HG02938 (cell line): ENCODE results near the gene APOD.
"Not testable (repeated sequence)": the region's sequence is repeated elsewhere in the genome, so short reads cannot be mapped to it uniquely, and the experiment has no call there.

Experiments
- ATAC-seq: cut with Tn5 transposase; IDR thresholded peaks from one replicate; pipeline ENCODE4 v1.9.1; 2021; ENCODE audit warnings: mild to moderate bottlenecking, moderate library complexity; ENCODE audit not compliant: unreplicated experiment

Gene APOD

DNA sequence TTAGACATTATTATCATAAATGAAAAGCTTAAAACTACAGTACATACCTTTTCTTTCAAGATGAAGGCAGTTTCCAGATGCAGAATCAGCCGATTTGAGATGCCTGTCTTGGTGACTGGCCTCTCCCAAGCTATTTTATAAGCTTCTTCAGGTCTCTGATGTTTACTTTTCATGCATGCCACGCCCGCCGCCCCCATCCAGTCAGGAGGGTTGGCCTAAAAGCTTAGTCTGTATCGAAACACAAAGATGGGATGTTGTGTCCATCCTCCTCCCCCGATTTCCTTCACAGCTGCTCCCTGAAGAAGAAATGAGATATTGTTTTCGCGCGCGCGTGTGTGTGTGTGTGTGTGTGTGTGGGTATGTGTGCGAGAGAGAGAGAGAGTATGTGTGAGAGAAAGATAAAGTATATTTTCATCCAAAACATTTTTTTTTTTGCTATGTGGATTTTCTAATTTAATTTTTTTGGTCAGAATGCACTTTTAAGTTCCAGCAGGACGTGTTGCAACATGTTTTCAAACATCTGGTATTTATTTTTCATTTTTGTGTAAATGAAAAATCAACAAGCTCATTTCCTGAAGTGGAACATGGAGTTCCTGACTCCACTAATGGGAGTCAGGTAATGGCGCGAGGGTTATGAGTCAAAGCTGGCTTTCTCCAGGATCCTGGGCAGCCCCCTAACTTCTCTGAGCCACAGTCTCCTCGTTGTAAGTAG is at the start of gene APOD:
TSS of gene APOD (minus strand) at position 110 of the 712 bp plus-strand sequence. CDS start 4,479 bp downstream, outside the sequence.
- no peak for ATAC-seq

DNA sequence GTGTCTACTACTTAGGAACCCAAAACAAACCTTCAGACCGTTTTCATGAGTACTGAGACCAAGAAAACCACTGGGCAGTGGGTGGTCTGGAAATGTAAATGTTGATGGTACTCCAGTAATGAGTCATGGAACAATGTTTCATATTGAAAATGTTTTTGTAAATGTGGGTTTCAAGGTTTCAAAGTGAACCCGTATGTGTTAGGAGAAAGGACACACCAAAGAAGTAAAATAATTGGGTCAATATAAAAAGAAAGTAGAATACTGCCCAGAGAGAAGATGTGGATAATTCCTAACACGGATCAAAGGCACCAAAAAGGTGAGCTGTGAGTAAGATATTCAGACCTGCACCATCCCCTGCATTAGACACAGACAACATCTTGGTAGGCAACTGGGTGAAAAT is 49.6 kb upstream of the APOD start:
- ATAC-seq, result not testable (repeated sequence)

DNA sequence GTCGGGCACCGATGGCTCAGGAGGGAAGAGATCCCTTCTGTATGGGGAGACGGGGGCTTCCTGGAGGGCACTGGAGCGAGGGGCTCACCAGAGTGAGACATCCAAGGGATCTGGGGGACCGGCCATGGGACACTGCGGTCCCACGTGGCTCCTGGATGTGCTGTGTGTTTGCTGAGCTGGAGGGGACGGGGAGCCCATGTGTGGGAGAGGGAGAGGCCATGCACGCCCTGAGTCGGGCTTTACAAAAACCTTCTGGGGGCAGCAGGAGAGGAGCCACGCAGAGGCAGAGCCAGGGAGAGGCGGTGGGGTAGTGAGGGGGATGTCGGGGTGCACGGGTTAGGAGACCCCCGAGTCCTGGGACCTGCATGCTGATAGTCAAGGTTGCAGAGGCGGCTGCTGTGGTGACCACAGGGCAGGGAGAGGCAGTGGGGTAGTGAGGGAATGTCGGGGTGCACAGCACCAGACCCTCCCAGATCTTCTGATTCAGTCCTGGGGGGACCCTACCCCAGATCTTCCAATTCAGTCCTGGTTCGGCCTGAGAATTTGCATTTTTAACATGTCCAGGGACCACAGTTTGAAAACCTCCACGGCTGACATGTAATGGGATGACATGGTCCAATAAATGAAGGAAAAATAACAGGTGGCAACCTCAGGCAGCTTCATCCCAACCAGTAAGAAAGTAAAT is 48.9 kb upstream of the APOD start:
- ATAC-seq, result not testable (repeated sequence)

DNA sequence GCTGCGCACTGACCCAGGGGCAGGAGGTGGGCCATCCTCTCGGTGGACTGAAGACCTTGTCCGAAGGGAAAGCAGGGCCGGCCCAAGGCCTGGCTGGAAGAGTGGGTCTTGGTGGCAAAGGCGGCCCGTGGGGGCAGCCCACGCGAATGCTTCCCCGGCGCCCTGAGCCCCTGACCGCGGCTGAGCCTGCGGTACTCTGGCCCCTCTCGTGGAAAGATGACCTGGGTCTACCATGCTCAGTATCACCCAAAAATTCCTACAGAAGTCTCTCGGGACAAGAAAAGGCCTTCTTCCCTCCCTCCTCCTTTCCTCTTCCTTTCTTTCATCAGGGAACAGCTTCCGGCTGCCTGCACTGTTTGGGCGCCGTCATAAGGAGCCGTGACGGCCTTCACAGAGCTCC is 48.3 kb upstream of the APOD start:
- not testable (repeated sequence) for ATAC-seq

DNA sequence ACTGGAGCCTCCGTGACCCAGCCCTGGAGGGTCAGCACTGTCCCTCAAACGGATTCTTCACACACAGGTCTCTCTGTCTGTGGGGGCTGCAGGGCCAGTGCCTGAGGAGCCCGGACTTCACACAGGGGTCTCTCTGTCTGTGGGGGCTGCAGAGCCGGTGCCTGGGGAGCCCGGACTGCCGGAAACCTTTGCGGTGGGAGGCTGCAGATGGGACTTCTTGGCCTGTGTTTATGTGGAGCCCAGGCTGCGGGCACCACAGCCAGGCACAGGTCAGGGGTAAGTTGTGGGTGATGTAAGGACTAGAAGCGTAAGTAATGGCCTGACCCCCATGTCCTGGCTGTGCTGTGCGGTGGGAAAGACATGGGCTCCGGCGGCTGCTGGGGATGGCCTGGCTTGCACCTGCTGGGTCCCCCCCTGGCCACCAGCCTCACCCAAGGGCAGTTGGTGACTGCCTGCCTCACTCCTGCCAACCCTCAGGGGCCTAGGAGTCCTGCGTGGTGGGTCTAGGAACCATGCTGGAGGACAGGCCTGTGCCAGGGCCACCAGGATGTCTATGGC is 47.3 kb upstream of the APOD start:
- not testable (repeated sequence) for ATAC-seq

DNA sequence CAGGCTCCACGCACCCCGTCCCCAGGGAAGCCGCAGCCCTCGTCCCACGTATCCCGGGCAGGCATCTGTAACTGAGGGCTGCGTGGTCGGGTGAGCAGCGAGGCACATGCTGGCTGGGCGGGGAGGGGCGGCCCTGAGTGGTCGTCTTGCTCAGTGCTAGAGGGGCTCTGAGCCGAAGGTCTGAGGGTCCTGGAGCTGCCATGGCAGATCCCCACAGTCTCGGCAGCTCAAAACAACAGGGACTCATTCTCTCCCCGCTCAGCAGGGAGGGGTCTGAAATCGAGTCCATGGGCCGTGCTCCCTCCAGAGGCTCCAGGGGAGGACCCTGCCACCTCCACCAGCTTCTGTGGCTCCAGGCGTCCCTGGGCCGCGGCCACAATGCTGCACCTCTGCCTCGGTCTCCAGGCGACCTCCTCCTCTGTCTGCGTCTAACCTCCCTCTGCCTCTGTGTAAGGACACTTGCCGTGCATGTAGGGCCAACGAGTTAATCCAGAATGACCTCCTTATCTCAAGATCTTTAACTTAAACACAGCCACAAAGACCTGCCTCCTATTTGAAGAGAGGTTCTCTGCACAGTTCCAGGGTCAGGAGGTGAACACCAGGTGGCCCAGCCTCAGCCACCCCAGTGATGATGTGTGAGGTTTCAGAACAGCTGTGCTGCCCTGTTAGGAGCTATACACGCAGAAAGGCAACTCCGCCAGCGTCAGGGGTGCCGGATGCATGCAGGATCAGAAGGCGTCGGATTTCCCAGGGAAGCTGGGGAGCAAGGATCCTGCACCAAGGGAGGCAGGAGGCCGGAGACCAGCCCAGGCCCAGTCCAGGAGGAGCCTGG is 46.6 kb upstream of the APOD start:
- not testable (repeated sequence) for ATAC-seq

DNA sequence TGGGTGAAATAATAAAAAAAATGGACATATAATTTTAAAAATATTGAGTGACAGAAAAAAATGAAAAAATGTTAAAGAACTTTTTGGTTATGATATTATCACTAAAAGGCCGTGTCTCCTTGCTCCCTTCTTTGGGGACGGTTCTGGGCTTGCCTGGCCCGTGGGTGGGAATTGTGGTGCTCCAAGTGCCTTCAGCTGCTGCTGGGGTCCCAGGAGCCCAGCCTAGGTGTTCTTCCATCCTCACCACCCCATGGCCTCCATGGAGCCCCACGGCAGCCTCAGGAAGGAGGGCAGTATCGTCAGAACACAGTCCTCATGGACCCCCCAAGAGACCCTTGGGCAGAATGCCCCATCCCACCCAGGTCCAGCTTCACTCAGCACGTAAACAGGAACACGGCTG is 45.9 kb upstream of the APOD start:
- not testable (repeated sequence) for ATAC-seq

DNA sequence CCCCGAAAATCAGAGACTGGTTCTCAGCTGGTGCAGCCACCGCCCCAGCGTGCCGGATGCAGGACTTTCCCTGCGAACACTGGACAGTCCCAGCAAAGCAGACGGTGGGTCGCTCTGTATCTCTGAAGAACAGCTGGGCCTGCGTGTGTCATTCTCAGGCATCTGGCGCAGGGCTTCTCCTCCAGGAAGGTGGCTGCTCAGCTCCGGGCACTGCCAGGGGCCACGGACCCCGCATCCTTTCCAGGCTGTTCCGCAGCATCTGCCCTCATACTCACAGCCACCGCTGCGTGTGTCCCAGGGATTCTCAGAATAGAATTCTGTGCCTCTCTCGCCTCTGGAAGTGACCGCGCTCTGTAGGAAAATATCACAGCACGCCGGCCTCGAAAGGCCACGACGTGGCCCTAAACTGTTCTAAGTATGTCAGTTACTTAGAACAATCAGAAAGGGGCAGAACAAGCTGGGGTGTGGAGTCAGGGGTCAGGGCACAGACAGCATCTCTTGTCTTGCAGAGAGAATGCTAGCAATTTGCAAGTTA is 44.7 kb upstream of the APOD start:
- not testable (repeated sequence) for ATAC-seq

DNA sequence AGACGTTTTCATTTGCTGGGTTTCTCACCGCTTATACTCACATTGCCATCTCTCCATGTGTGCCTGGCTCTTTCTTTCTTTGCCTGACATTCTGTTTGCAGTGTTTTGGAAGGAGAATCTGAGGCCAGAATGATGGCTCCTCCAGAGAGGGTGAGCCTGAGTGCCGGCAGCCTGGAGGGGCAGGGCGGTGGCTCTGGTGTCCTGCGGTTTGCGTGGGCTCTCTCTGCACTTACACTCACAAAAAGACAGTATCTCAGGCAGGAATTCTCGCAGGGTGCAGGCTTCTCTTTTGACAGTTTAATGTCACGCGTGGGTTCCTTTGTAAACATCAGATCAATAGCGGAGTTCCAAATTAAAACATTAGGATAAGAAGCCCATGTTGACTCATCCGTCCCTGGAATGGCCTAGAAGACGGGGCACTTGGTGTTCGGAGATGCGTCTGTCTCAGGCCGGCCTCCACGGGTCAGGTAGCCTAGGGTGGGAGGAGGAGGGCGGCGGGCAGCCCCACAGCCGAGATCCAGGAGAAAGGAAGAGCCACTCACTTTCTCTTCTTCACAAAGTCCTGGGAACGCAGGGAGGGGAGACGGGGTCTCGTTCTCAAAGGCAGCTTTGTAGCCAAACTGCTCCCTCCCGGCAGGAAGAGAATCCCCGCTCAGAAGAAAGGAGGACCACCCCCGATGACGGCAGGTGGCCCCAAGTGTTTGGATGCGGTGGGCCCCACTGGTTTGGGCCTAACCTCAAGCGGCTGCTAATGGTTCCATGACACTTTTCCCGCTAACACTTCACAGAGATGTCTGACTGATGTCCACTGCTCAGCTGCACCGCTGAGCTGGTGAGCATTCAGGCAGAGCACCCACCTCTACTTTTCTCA is 44.0 kb upstream of the APOD start:
- ATAC-seq, result not testable (repeated sequence)

DNA sequence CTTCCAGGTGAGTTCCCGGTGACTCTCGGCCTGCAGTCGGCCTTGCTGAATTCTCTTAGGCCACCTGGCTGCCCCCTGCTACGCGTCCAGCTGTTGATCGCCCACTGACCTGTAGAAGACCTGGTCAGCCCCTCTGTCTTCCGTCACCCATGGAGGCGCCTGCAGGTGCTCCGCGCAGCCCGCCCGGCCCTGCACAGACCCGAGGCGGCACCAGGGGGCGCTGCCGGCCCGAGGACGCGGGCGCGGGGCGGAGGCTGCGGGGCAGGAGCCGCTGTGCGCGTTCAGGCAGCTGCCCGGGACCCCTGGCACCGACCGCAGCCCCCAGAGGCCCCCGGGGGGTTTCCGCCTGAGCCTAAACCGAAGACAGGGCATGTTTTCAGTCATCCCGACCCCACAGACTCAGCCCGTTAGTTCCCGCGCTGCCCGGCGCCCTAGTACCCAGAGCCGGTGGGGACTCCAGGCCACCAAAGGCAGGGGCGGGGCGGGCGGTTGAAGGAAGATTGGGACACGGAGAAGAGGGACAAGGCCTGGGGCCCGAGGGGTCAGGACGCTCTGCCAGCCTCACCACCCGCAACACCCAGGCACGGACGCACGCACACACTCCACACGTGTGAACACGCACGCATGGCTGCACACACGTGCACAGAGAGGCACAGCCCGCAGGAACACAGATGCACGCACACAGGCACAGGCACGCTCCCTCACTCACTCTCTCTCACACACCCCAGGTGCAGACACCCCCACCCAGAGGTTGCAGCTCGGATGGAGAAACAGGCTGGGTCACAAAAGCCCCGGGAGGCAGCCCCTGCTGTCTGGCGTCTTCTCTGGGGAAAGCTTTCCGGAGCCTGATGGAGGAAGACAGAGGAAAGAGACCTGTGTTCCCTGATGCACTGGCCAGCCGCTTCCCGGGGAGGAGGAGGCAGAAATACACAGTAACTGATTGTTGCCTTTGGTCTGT is 41.1 kb upstream of the APOD start:
- ATAC-seq, result peak; percentile 58

DNA sequence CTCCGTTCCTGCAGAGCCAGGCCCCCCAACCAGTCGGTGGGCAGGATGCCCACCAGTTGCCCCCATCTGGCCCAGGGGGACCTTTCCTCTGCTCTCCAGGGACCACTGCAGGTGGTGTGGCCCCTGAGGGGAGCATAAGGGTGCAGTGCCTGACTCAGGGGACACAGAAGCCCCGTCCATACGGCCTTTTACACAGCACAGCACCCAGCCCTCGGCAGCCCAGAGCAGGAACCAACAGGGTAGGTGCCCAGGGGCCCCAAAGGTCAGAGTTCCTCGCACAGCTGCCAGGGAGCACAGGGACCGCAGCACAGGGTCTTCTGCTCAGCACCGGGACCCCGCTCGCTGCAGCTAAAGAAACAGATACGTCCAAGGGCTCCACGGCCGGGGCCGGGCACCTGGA is 40.4 kb upstream of the APOD start:
- ATAC-seq, result not testable (repeated sequence)

DNA sequence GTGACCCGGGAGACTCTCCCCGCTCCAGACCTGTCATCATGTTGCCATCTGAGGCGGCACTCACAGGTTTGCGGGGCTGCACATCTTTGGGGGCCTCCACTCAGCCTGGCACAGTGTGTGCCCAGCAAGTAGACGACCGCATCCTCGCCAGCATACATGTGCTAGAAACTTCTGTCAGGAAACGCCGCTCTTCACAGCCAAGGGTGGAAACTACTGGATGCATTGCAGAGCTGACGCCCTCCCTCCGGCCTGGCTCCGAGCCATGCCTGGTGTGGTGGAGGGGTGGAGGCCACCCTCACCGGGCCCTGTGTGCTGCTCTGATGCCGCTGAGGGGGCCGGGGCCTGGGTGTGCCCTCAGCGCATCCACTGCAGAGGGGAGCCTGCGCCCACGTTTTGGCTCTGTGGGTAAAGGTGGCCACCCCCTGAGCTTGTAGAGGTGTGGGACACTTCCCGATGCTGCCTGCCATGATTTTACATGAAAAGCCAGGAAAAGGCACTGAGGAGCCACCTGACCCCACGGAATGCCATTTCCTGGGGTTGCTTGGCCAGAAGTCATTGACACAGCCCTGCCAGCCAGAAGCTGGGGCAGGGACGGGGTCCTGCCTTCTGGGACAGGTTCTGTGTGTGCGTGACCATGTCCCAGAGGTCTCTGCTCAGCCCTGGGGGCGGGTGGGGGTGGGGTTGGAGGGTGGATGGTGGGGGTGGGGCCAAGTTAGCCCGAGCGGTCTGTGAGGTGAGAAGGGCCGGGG is 39.7 kb upstream of the APOD start:
- not testable (repeated sequence) for ATAC-seq

DNA sequence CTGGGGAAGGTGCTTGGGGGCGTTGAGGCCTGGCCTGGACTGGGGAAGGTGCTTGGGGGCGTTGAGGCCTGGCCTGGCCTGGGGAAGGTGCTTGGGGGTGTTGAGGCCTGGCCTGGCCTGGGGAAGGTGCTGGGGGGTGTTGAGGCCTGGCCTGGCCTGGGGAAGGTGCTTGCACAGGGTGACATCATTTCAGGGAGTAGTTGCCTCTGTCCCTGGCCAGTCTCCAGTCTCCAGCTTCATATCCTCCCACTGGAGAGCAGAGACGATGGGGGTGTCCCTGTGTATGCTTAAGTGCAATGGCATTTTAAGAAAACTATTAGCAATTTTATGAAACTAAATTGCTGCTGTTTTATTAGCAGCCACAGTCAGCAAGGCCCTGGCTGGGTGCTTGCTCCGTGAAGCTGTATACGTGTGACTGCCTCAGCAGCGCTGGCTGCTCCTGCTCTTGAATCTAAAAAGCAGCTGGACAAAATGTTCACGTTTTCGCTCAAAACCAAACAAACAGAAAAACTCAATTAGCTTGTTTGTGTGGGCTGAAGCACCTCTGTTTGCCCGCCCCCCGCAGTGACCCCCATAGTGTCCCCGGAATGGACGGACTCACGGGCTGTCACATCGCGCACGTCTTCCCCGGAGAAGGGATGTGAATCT is 38.9 kb upstream of the APOD start:
- ATAC-seq, result not testable (repeated sequence)

DNA sequence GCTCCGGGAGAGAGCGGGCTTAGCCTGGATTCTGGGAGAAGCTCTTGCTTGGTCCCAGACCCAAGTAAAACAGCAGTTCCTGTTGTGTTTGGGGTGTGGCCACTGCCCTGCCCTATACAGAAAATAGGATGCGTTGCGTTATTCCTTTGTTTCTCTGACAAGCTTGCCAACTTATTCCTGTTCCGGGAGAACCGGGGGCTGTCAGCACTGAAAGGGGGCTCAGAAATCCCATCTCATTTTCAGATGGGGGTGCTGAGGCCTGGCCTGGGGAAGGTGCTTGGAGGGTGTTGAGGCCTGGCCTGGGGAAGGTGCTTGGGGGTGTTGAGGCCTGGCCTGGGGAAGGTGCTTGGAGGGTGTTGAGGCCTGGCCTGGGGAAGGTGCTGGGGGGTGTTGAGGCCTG is 38.3 kb upstream of the APOD start:
- not testable (repeated sequence) for ATAC-seq

DNA sequence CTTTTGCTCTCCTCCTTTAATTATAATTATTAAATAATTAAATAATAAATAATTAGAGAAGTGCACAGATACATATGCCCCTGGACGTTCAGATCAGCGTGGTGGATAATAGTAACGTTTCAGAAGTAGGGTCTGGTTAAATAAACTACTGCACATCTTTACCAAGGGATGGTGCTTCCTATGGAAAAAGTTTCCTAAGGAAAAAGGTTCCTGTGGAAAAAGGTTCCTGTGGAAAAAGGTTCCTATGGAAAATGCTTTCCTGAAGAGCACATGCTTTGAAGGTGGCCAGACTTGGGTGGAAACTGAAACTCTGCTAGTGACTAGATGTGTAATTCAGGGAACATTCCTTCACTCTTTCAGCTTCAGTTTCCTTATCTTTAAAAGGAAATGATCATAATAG is 37.4 kb upstream of the APOD start:
- ATAC-seq, result not testable (repeated sequence)

DNA sequence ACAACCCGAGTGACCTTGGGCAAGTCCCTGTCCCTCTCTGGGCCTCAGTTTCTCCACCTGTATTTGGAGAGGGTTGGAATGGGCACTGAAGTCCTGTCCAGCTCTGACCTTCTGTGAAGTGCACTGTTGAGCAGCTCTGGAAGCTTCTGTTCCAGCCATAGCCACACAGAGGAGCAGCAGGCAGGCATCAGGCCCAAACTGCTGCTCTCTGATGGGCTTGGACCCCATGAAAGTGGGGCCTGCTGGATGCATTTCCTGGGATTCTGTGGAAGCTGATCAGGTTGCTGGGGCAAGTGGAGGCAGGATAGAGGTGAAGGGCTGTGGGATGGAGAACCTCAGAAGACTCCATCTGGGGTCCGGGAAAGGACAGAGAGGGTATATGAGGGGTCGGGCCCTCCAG is 36.7 kb upstream of the APOD start:
- not testable (repeated sequence) for ATAC-seq

DNA sequence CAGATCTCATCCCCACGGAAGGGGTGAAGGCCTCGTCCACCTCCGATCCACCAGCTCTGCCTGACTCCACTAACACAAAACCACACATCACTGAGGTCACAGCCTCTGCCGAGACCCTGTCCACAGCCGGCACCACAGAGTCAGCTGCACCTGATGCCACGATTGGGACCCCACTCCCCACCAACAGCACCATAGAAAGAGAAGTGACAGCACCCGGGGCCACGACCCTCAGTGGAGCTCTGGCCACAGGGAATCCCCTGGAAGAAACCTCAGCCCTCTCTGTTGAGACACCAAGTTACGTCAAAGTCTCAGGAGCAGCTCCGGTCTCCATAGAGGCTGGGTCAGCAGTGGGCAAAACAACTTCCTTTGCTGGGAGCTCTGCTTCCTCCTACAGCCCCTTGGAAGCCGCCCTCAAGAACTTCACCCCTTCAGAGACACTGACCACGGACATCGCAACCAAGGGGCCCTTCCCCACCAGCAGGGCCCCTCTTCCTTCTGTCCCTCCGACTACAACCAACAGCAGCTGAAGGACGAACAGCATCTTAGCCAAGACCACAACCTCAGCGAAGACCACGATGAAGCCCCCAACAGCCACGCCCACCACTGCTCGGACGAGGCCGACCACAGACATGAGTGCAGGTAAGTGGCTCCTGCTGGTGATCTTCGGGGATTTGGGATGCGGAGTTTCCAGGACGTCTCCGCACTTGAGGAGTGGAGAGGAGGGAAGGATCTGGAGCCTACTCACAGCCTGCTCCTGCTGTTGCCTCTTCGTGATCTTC is 36.0 kb upstream of the APOD start:
- not testable (repeated sequence) for ATAC-seq
